Brain pericyte (primary cell): ENCODE data around the gene MBD1.
A peak's percentile ranks its signal among the peaks of the same experiment; 100 is the strongest.
"Not testable (repeated sequence)": the region's sequence is repeated elsewhere in the genome, so short reads cannot be mapped to it uniquely, and the experiment has no call there.

Experiments used
- DNase-seq: peaks from one replicate; pipeline ENCODE4 v3.0.0-alpha.2; 2012; ENCODE audit warnings: low read depth, low spot score

Gene MBD1, protein sequence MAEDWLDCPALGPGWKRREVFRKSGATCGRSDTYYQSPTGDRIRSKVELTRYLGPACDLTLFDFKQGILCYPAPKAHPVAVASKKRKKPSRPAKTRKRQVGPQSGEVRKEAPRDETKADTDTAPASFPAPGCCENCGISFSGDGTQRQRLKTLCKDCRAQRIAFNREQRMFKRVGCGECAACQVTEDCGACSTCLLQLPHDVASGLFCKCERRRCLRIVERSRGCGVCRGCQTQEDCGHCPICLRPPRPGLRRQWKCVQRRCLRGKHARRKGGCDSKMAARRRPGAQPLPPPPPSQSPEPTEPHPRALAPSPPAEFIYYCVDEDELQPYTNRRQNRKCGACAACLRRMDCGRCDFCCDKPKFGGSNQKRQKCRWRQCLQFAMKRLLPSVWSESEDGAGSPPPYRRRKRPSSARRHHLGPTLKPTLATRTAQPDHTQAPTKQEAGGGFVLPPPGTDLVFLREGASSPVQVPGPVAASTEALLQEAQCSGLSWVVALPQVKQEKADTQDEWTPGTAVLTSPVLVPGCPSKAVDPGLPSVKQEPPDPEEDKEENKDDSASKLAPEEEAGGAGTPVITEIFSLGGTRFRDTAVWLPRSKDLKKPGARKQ

DNA sequence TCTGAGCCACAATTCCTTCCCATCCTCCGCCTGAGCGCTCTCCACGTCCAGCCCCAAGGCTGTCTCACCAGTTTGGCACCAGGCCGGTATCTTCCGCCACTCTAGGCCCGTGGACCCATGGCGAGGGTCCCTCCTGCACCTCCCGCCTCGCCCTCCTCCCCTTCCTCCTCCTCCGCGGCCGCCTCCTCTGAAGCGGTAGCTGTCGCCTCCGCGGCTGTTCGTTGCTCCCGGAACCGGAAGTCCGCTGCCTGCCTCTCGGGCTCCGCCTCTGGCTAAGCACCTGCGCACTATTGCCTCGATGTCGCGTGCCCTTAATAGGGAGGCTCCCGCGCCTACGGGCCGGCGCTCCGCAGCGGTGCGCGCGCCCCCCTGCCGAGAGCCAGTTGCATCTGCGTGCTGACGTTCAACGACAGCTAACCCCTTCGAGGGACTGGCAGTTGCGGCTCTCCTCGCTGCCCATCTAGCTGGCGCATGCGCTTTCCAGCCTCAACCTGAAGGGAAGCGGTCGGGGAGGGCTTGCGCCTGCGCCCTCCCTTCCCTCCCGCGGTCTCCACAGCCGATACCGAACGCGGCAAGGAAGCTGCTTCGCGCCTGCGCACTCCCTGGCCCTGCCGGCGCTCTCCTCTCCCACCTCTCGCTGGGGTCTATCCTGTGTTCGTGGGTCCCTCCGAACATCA lies at the start of gene MBD1:
Gene MBD1 (minus strand): TSS at position 229 of the 677 bp plus-strand sequence. CDS start 1,531 bp downstream, outside the sequence.
- DNase-seq, result peak; percentile 99

DNA sequence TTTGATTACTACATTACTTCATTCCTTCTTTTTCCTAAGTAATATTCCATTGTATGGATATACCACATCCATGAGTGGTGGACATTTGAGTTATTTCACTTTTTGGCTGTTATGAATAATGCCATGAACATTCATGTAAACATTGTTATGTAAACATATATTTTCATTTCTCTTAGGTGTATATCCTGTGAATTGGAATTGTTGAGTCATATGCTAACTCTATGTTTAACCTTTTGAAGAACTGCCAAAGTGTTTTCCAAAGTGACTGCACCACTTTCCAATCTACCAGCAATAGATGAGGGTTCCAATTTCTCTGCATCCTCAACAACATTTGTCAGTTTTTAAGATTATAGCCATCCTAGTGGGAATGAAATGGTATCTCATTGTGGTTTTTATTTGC lies 48.9 kb upstream of the MBD1 start:
- no peak for DNase-seq

DNA sequence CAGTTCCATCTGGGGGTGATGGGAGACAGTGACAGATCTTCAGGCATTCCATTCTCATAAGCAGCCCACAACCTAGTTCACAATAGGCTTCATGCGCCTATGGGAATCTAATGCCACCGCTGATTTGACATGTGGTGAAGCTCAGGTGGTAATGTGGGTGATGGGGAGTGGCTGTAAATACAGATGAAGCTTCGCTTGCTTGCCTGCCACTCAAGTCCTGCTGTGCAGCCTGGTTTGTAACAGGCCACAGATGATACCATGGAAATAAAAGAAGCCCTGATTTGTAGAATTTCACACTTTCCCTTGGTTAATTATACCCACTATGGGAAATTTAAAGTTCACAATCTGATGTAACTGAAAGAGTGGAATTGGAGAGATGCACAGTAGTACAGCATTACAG lies 46.7 kb upstream of the MBD1 start:
- no peak for DNase-seq

DNA sequence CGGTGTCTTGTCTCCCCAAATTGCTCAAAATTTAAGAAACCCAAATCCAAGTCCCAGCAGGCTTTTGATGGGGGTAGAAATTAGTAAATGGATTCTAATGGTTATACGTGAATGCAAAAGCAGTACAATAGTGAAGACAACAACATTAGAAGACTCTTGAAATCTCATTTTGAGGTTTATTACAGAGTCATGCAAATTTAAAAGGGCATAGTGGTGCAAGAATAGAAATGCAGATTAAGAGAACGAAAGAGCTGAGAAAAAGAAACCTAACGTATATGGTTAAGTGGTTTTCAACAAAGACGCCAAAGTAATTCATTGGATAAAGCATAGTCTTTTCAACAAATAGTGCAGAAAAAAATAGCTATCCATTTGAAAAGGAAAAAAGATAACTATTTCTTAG lies 39.4 kb upstream of the MBD1 start:
- DNase-seq, result no peak

DNA sequence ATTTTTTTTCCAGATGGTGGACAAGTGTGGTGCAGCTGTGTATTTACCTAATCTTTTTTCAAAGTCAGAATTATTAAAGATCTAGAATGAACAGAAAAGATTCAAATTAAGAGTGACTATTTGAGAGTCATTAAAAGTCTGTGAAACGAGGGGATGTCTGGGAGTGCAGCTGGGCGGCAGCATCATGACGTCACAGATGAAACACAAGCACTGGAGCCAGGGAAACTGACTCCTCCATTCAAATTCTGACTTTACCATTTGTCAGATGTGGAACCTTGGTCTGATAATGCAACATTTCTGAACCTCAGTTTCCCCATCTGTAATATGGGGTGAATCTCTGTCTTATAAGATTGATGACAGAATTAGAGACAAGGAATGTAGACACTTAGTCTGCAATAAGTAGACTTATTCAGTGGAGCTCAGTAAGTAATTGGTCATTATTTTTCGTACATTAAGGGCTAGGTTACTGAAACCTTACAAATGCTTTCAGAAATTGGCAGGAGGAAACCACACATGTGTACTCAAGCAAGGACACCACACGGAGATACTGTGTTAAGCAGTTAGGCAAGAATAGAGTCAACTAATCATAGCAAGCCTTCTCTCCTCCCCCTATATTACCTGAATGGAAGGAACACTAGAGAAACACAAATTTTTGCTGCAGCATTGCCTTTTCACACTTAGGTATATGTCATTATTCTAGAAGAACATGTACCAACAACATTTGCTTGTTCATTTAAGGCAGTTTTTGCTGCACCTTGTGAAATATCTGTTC lies 34.0 kb upstream of the MBD1 start:
- DNase-seq, result no peak

DNA sequence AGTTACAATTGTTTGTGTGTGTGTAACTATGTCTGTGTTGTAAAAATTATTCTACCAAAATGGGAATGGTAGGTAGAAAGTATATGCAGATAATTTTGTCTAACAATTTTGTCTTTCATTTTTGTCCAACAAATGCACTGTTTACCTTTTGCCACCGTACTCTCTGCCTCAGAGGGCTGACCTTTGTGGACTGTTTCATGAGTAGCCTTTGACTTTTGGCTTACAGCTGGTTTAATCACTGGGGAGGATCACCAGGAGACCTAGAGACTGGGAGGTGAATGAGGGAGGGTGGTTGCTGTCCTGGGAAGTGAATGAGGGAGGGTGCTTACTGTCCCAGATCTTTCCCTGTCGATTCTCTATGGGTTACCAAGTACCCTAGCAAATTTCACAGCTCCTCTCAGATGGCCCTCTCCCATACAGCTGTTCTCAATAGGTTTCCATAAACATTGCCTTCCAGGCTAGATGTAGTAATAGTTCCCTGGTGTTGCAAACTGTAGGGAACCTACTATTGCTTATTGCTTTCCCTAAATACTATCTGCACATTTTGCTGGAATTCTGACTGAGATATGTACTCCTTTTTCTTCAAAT lies 32.6 kb upstream of the MBD1 start:
- DNase-seq, result no peak

DNA sequence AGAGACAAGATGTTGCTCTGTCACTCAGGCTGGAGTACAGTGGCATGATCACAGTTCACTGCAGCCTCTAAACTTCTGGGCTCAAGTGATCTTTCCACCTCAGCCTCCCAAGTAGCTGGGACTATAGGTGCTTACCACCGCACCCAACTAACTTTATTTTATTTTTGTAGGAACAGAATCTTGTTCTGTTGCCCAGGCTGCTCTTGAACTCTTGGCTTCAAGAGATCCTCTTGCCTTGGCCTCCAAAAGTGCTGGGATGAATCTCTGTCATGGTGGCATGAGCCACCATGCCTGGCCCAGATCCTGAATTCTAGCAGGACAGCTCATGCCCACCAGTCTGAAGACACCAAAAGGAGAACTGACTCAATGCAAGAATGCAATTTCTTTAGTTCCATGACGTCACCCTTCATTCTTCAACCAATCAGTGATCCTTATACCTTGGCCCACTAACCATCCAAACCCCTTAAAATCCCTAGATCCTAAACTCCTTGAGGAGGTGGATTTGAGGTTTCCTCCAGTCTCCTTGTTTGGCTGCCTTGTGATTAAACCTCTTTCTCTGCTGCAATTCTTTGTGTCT lies 31.8 kb upstream of the MBD1 start:
- DNase-seq, result no peak

DNA sequence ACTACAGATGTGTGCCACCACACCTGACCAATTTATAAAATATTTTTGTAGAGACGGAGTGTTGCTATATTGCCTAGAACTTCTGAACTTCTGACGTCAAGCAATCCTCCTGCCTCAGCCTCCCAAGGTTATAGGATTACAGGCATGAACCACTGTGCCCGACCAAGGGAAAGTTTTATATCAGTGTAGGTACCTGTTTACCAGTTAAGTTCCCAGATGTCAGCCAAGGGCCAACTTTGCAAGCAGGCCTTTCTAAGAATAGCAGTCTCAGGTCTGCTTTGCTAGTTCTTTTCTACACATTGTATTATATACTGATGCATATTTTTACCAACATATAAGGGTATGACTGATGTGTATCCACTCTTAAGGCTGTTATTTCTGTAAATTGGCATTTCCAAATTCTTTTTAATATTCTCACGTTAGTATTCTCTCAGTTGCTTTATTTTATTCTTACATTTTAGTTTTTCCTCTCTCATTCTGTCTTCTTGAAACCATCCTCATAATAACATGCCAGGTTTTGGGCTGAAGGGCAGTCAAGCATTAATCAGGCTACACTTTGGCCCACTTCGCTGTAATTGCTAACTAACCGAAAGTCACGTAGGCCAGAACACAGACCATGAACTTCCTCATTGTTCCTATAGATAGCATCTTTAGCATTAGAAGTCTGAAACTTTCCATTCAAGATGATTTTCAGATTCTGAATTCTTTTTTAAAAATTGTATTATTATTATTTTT lies 31.1 kb upstream of the MBD1 start:
- DNase-seq, result no peak

DNA sequence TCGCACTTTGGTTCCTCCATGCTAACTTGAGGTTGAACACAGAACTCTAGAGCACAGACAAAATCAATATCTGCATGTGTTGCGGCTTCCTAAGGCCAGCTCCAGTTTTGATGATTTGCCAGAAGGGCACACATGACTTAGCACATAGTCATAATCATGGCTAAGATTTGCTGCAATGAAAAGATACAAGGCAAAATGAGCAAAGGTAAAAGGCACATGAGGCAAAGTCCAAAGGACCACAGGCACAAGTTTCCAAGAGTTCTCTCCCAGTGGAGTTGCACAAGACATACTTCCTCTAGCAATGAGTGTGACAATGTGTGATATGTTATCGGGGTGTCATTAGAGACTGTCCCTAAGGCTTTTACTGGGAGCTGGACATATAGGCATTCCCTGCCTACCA lies 30.3 kb upstream of the MBD1 start:
- no peak for DNase-seq

DNA sequence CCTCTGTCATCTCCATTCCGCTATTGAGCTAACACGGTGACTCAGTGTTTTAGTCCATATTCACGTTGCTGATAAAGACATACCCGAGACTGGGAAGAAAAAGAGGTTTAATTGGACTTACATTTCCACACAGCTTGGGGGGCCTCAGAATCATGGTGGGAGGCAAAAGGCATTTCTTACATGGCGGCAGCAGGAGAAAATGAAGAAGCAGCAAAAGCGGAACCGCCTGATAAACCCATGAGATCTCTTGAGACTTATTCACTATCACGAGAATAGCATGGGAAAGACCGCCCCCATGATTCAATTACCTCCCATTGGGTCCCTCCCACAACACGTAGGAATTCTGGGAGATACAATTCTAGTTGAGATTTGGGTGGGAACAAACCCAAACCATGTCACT lies 28.8 kb upstream of the MBD1 start:
- no peak for DNase-seq

DNA sequence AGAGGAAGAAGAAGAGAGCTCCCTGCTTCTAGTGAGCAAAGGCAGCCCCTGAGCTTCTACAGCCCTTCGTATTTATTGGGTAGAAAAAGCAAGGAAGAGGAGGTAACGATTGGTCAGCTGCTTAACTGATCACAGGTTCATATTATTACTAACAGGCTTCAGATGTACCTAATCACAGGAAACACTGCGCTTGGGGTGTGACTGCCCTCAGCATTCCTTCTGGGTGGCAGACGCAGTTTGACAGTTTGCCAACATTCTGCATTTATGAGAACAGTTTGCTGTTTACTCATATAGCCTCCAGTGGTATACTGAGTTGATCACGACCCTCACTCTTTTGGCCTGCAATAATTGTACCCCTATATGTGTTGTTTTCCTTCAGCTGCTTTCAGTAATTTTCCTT lies 27.5 kb upstream of the MBD1 start:
- DNase-seq, result not testable (repeated sequence)

DNA sequence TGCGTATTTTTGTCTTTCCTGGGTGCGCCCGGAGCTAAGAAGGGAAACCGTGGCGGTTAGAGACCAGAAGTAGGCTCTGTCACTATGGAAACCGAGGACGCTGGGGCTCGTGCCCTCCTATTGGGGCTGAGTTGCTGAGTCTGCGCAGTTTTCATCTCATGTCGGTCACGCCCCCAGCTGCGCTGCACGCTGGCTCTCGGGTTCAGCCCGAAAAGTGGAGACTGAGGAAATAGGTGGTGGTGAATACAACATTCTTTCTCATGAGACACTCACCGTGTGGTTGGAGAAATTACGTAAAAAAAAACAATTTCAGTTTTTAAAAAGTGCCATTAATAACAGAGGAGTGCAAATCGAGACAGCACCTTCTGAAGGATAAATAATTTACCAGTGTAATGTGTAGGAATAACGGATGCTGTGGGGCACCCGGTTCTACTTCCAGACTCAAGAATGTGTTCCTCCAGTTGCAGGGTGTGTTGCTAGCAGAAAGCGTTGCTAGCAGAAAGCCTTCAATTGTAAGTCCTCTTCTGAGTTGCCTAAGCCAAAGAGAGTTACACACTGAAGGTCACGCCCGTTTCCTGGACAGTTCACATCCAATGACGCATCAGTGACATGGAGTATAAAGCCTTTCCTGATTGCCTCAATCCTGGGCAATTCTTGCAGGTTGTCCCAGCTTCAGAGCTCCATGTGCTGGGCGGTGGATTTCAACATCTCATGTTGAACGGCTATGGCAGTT lies 26.6 kb upstream of the MBD1 start:
- peak; percentile 43 for DNase-seq

DNA sequence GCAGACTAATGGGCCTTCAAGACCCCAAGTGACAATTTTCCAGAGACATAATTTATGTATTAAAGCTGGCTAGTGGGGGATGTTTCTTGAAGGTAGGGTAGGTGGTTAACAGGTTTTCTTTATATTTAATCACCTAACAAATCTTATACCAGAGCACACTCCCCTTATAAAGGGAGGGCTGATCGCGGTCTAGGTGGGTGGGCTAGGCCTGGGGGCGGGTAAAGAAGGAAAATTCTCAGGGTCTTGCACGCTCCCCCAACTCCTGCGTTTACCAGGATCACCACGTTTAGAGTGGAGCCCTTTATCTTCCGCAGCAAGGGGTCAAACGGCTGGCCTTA lies 26.0 kb upstream of the MBD1 start:
- DNase-seq, result no peak

DNA sequence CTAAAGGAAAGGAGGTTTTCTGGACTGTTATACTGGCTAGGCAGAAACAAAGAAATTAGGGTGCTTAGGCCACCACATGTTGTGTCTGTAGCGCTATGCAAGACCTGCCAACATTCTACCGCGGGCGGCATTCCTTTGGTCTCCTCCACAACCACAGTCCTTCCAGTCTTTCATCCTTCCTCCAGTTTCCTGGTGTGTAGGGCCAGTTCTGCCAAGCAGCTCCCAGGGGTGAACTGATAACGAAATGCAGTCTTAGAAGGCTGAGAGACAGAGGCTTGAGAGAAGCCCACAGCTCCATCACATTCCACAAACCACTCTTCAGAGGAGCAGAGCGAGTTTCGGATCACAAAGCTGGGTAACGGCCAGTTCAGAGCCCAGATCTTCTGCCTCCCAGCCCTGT lies 25.6 kb upstream of the MBD1 start:
- DNase-seq, result no peak

DNA sequence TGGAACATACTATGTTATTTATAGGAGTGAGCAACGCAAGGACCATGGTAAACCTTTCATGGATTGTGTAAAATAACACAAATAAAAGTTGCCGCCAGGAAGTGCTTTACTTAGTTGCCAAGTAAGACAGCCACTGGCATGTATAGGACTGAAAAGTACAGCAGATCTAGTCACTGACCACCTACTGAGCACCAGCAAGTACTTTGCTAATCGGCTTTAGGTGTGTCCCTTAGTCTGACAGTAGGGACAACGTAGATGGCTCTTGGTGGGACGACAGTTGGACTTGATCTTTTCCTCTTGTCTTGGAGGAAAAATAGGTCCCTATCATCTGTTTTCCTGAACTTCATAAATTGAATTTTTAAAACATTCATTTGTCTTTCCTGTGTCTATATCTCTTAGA lies 19.8 kb upstream of the MBD1 start:
- DNase-seq, result no peak

DNA sequence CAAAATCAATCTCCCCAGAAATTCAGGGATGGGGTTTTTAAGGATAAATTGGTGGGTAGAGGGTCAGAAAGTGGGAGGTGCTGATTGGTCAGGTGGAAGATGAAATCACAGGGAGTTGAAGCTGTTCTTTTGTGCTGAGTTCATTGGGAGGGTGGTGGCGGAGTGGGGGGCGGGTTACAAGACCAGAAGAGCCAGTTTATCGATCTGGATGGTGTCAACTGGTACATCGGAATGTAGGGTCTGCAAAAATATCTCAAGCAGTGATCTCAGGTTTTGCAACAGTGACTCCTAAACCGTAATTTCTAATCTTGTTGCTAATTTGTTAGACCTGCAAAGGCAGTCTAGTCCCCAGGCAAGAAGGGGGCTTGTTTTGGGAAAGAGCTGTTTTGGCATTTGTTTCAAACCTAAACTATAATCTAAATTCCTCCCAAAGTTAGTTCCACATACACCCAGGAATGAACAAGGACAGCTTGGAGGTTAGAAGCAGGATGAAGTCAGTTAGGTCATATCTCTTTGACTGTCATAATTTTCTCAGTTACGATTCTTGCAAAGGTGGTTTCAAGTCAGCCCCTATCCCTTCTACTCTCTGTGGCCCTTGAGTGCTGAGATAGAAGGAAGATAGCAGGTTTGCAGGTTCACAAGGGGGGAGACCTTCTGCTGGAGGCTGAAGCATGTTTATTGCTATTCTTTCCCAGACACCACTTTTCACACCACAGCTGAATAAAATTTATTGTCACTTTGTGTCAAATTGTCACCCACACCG lies 18.5 kb upstream of the MBD1 start:
- DNase-seq, result no peak

DNA sequence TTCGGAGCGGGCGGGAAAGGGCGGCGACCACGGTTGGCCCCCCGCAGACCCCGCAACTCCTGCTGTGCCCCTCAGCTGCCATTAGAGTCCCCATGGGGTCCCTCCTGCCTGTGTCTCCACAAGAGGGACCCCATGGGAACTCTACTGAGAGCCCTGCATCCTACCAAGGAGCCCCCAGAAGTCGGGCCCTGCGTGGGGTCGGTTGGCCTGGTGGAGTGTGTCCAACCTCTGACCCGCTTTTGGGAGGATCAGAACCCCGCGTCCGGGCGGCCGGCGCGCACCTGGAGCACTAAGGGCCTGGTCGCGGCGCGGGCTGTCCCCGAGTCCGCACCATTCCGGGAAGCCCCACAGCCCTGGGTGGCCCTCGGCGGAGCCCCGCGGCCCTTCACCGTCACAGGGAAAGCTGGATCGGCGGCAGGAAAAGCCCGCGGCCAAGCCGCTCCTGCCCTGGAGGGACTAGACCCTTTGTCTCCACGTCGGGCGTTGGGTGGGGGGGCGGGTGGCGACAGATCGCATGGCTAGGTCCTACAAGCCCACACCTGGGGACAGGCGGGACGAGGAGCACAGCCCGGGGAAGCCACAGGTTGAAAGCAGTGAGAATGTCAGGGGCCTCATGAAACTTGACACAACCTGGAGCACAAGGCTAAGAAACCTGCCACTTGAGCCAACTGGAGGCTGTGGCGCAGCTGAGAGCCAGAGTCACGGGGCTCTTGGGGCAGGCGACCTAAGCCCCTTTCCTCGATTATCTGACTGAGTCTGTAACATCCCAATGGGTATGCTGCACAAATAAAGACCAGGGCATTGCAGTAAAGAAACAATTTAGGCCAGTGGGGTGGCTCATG lies 17.3 kb upstream of the MBD1 start:
- DNase-seq, result no peak
